ENCODE results near the gene DNAJA3.

DNA sequence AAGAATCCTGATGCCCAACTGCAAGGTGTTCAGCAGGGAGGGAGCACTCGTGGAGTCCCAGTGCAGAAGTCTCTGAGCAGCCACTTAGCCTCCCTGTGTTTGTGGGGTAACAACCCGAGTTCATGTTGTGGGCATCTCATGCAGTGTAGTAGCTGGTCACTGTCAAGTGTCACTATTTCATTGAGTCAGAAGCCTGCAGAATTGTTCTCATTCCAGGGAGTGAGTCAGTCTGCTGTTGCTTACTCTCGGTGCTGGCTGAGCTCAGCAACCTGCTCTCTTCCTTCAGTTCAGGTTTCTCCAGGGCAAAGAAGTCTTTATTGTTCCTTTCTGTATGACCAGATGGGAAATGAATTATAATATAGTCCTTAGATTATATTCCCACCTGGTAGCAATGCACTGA lies 74.6 kb downstream of the DNAJA3 start:
- no peak for TF ChIP-seq POLR2A (IDR thresholded peaks at IDR 0.05)
- TF ChIP-seq, protein P1, sequence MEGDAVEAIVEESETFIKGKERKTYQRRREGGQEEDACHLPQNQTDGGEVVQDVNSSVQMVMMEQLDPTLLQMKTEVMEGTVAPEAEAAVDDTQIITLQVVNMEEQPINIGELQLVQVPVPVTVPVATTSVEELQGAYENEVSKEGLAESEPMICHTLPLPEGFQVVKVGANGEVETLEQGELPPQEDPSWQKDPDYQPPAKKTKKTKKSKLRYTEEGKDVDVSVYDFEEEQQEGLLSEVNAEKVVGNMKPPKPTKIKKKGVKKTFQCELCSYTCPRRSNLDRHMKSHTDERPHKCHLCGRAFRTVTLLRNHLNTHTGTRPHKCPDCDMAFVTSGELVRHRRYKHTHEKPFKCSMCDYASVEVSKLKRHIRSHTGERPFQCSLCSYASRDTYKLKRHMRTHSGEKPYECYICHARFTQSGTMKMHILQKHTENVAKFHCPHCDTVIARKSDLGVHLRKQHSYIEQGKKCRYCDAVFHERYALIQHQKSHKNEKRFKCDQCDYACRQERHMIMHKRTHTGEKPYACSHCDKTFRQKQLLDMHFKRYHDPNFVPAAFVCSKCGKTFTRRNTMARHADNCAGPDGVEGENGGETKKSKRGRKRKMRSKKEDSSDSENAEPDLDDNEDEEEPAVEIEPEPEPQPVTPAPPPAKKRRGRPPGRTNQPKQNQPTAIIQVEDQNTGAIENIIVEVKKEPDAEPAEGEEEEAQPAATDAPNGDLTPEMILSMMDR (IDR thresholded peaks at IDR 0.05): no peak

Measured in body of pancreas (tissue), 4 donors.